WTC11 (cell line): ENCODE results near the gene GPR22. TPM values are rescaled to one million over a fixed set of nuclear protein-coding genes. Genes with fewer than 3 reads are reported as not detected.

ENCODE experiments used
- ATAC-seq: fragments of 200-7000 bp; cut with Tn5 transposase; 2 replicates; pipeline ENCODE4 v1.10.0; 2021; ENCODE audit warnings: mild to moderate bottlenecking, moderate library complexity
- CTCF ChIA-PET: fragments of 300-600 bp; sonication (Branson Sonifier 250); formaldehyde crosslinking; loops from one replicate; lab custom pipeline; 2021; ENCODE audit warnings: antibody characterized with exemption; lab: Charles Lee
- POLR2A ChIA-PET: fragments of 350-600 bp; sonication (Branson Sonifier 250); formaldehyde crosslinking; loops from one replicate; lab custom pipeline; 2021; ENCODE audit warnings: antibody characterized with exemption; lab: Charles Lee
- DNase-seq: peaks from one replicate; pipeline ENCODE4 v3.0.0; 2021; ENCODE audit warnings: low spot score
- H3K27ac Mint-ChIP-seq: 2 replicates; pipeline ENCODE4 v1.8.0; 2021; ENCODE audit warnings: mixed read lengths
- H3K27me3 Mint-ChIP-seq: 2 replicates; pipeline ENCODE4 v1.8.0; 2021; ENCODE audit warnings: low read depth, mild to moderate bottlenecking, moderate library complexity, mixed read lengths
- H3K36me3 Mint-ChIP-seq: 2 replicates; pipeline ENCODE4 v1.8.0; 2021; ENCODE audit warnings: mixed read lengths
- H3K4me1 Mint-ChIP-seq: 2 replicates; pipeline ENCODE4 v1.8.0; 2022; ENCODE audit warnings: mixed read lengths
- H3K4me3 Mint-ChIP-seq: 2 replicates; pipeline ENCODE4 v1.8.0; 2021; ENCODE audit warnings: mild to moderate bottlenecking, moderate library complexity, mixed read lengths
- H3K9me3 Mint-ChIP-seq: 2 replicates; pipeline ENCODE4 v1.8.0; 2021; ENCODE audit warnings: mixed read lengths
- ATF6 ChIP-seq: sonication (generic); formaldehyde crosslinking; IDR thresholded peaks from 2 replicates; pipeline ENCODE4 v1.8.1; 2023; ENCODE audit warnings: mild to moderate bottlenecking, missing genetic modification reagents
- CBFB ChIP-seq: sonication (generic); formaldehyde crosslinking; IDR thresholded peaks from 2 replicates; pipeline ENCODE4 v1.8.1; 2022; ENCODE audit warnings: mild to moderate bottlenecking, low read depth, missing genetic modification reagents
- CREB1 ChIP-seq: sonication (generic); formaldehyde crosslinking; IDR thresholded peaks from 2 replicates; pipeline ENCODE4 v1.8.0; 2023; ENCODE audit warnings: mild to moderate bottlenecking, missing genetic modification reagents
- CREM ChIP-seq: sonication (generic); formaldehyde crosslinking; IDR thresholded peaks from 2 replicates; pipeline ENCODE4 v1.8.1; 2022; ENCODE audit warnings: mild to moderate bottlenecking, missing genetic modification reagents, moderate library complexity
- E2F1 ChIP-seq: sonication (generic); formaldehyde crosslinking; IDR thresholded peaks from 2 replicates; pipeline ENCODE4 v1.8.0; 2022; ENCODE audit warnings: mild to moderate bottlenecking, missing genetic modification reagents
- HMGA2 ChIP-seq: fragments of 250-450 bp; sonication (Bioruptor Pico); IDR thresholded peaks from 2 replicates; pipeline ENCODE4 v1.4.0; 2021; ENCODE audit warnings: mild to moderate bottlenecking, moderate library complexity
- MXD4 ChIP-seq: fragments of 250-450 bp; sonication (Bioruptor Pico); IDR thresholded peaks from 2 replicates; pipeline ENCODE4 v1.8.0; 2021; ENCODE audit warnings: mild to moderate bottlenecking, moderate library complexity, borderline replicate concordance
- PRRX2 ChIP-seq: fragments of 250-450 bp; sonication (Bioruptor Pico); IDR thresholded peaks from 2 replicates; pipeline ENCODE4 v1.8.0; 2021; ENCODE audit warnings: mild to moderate bottlenecking
- SMAD4 ChIP-seq: sonication (generic); formaldehyde crosslinking; IDR thresholded peaks from 2 replicates; pipeline ENCODE4 v1.8.0; 2022; ENCODE audit warnings: mild to moderate bottlenecking, missing genetic modification reagents
- SOX15 ChIP-seq: fragments of 250-450 bp; sonication (Bioruptor Pico); IDR thresholded peaks from 2 replicates; pipeline ENCODE4 v1.9.0; 2021; ENCODE audit warnings: mild to moderate bottlenecking
- ZNF281 ChIP-seq: sonication (generic); formaldehyde crosslinking; IDR thresholded peaks from 2 replicates; pipeline ENCODE4 v1.8.0; 2023; ENCODE audit warnings: mild to moderate bottlenecking, missing genetic modification reagents
- ZNF317 ChIP-seq: sonication (generic); formaldehyde crosslinking; IDR thresholded peaks from 2 replicates; pipeline ENCODE4 v1.8.1; 2023; ENCODE audit warnings: low read depth, mild to moderate bottlenecking, moderate library complexity, missing genetic modification reagents, borderline replicate concordance
- ZNF416 ChIP-seq: fragments of 250-450 bp; sonication (Bioruptor Pico); IDR thresholded peaks from 2 replicates; pipeline ENCODE4 v1.9.0; 2021; ENCODE audit warnings: mild to moderate bottlenecking, inconsistent platforms
- total RNA-seq: library from RNA; stranded (reverse); gene quantifications from 3 replicates; pipeline ENCODE4 v1.2.3, GENCODE V29; 2021
- TF ChIP-seq, protein P1 (sequence below): fragments of 250-450 bp; sonication (Bioruptor Pico); IDR thresholded peaks from 2 replicates; pipeline ENCODE4 v1.9.0; 2021; ENCODE audit warnings: mild to moderate bottlenecking
- TF ChIP-seq, protein P2 (sequence below): fragments of 250-450 bp; sonication (Bioruptor Pico); IDR thresholded peaks from 2 replicates; pipeline ENCODE4 v1.8.0; 2021; ENCODE audit warnings: mild to moderate bottlenecking
- TF ChIP-seq, protein P3 (sequence below): sonication (generic); formaldehyde crosslinking; IDR thresholded peaks from 2 replicates; pipeline ENCODE4 v1.8.1; 2023; ENCODE audit warnings: mild to moderate bottlenecking, moderate library complexity, missing genetic modification reagents
- TF ChIP-seq, protein P4 (sequence below): sonication (generic); formaldehyde crosslinking; conservative IDR thresholded peaks from 2 replicates; pipeline ENCODE4 v1.8.1; 2022; ENCODE audit warnings: mild to moderate bottlenecking, missing genetic modification reagents

The GPR22 gene
- total RNA-seq, 1 experiment from 2014 or later = not detected

GRCh38 chr7:107435749-107436148 is 34.1 kb upstream of the GPR22 start:
- Mint-ChIP-seq H3K27me3 (no peaks in the 10 kb centered on the region), H3K9me3 (peaks cover 35% of the 10 kb centered on the region), H3K27ac (no peak overlapping the region), H3K36me3 (peaks cover 11% of the 10 kb centered on the region), H3K4me3 (no peak overlapping the region), H3K4me1 (no peaks in the 10 kb centered on the region)
- ATAC-seq (no peak), DNase-seq (no peak)
- ChIA-PET CTCF (no interaction called here), POLR2A (no interaction called here)
- TF ChIP-seq CREB1 (CRISPR knock-in tag) (no peak), HMGA2 (CRISPR knock-in tag) (no peak)

DNA sequence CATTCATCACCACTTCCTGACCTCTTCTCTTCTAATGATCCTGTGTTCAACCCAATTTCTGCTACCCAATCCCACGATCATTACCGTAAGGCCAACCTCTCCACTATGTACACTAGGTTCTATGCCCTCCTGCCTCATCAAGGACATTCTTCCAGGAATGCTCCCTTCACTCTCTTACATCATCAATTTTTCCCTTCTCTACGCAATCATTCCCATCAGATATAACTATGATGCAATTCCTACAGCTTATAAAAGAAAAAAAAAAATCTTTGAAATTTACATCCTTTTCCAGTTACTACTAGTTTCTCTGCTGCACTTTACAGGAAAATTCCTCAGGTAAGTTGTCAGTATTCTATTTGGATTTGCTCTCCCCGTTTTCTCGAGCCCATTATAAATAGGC is 30.8 kb upstream of the GPR22 start:
- Mint-ChIP-seq H3K27me3 (no peaks in the 10 kb centered on the region), H3K9me3 (peaks cover 14% of the 10 kb centered on the region), H3K27ac (no peak overlapping the region), H3K4me1 (no peaks in the 10 kb centered on the region), H3K4me3 (no peak overlapping the region), H3K36me3 (peaks cover 10% of the 10 kb centered on the region)
- ATAC-seq = no peak
- TF ChIP-seq ATF6 (CRISPR knock-in tag) = no peak
- no peak for TF ChIP-seq SOX15 (CRISPR knock-in tag)
- no peak for TF ChIP-seq ZNF317 (CRISPR knock-in tag)
- TF ChIP-seq CBFB (CRISPR knock-in tag) = no peak
- TF ChIP-seq, protein P1, sequence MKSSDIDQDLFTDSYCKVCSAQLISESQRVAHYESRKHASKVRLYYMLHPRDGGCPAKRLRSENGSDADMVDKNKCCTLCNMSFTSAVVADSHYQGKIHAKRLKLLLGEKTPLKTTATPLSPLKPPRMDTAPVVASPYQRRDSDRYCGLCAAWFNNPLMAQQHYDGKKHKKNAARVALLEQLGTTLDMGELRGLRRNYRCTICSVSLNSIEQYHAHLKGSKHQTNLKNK (CRISPR knock-in tag) = no peak
- no peak for TF ChIP-seq ZNF281 (CRISPR knock-in tag)
- TF ChIP-seq CREM = no peak
- no peak for TF ChIP-seq SMAD4 (CRISPR knock-in tag)
- no peak for TF ChIP-seq PRRX2 (CRISPR knock-in tag)
- TF ChIP-seq ZNF416 (CRISPR knock-in tag) = no peak
- TF ChIP-seq, protein P2, sequence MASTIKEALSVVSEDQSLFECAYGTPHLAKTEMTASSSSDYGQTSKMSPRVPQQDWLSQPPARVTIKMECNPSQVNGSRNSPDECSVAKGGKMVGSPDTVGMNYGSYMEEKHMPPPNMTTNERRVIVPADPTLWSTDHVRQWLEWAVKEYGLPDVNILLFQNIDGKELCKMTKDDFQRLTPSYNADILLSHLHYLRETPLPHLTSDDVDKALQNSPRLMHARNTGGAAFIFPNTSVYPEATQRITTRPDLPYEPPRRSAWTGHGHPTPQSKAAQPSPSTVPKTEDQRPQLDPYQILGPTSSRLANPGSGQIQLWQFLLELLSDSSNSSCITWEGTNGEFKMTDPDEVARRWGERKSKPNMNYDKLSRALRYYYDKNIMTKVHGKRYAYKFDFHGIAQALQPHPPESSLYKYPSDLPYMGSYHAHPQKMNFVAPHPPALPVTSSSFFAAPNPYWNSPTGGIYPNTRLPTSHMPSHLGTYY = no peak
- TF ChIP-seq, protein P3, sequence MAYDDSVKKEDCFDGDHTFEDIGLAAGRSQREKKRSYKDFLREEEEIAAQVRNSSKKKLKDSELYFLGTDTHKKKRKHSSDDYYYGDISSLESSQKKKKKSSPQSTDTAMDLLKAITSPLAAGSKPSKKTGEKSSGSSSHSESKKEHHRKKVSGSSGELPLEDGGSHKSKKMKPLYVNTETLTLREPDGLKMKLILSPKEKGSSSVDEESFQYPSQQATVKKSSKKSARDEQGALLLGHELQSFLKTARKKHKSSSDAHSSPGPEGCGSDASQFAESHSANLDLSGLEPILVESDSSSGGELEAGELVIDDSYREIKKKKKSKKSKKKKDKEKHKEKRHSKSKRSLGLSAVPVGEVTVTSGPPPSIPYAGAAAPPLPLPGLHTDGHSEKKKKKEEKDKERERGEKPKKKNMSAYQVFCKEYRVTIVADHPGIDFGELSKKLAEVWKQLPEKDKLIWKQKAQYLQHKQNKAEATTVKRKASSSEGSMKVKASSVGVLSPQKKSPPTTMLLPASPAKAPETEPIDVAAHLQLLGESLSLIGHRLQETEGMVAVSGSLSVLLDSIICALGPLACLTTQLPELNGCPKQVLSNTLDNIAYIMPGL = no peak
- TF ChIP-seq E2F1 (CRISPR knock-in tag) = no peak
- TF ChIP-seq, protein P4, sequence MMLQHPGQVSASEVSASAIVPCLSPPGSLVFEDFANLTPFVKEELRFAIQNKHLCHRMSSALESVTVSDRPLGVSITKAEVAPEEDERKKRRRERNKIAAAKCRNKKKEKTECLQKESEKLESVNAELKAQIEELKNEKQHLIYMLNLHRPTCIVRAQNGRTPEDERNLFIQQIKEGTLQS (CRISPR knock-in tag) = no peak
- no peak for TF ChIP-seq MXD4 (CRISPR knock-in tag)
- DNase-seq = no peak
- POLR2A ChIA-PET = no interaction called here
- CTCF ChIA-PET = interaction anchor here (1.2 kb wide), 1 partner anchor 22 kb away, joined by 3 read pairs; no protein-coding TSS in a partner anchor
